Skin epidermis (tissue), 12 donors: ENCODE results near the gene WDR59.
A peak's percentile ranks its signal among the peaks of the same experiment; 100 is the strongest.
"Not testable (repeated sequence)": the region's sequence is repeated elsewhere in the genome, so short reads cannot be mapped to it uniquely, and the experiment has no call there.

Experiments used
- H3K27ac ChIP-seq, 21 experiments: fragments of 200-600 bp; sonication (generic) in 11 of 21; one replicate each; pipeline ENCODE4 v1.5.0; 2020; ENCODE audit warnings: mild to moderate bottlenecking in 3 of 21, inconsistent platforms in 2 of 21, moderate library complexity in 2 of 21
- H3K4me3 ChIP-seq, 7 experiments: fragments of 200-600 bp; sonication (generic) in 2 of 7; one replicate each; pipeline ENCODE4 v1.5.0; 2020; ENCODE audit warnings: inconsistent platforms in 2 of 7, mild to moderate bottlenecking in 2 of 7, moderate library complexity in 1 of 7

The WDR59 gene

DNA sequence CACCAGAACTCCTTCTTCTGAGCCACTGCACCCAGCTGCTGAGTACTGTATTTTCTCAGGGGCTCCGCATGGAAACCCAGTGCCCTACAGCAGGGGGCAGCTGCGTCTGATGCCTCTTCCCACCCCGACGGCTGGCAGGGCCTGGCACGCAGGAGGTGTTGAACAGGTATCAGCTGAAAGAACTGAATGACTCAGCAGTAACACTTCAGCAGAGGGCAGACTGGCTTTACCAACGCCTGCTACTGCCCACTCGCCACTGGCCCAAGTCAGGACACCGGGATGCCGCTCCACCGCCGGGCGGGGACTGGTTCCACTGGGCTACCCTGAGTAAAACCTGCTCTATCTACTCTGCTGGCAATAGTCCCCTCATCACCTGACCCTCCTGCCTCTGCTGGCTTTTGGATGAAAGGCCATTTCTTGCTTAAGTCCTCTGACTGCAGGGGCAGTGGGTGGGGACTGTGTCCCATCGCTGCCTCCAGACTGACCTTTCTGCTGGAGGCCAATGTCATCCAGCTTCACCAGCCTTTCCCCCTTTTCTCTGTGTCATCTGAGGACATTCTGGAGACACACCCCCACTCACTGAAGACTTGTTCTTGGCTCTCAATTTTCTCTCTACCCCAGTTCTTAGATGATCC, 109.9 kb downstream of the WDR59 start:
- no peak overlapping the region for H3K4me3 ChIP-seq

DNA sequence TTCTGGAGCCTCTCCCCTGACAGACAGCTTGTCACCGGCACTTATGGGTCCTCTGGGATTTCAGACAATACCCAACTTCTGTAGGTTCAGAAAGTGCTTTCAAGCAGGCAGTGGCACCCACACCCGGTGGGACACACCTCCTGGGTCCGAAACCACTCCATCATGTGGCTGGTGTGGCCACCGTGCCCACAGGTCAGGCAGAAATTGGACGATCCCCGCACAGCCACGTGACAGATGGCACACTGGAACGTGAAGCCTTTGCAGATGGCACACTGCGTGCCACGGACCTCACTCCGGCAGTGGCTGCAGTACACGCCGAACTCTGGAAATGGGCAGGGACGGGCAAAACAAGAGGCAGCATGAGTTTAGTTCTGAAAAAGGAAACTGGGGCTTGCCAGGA, 110.8 kb downstream of the WDR59 start:
- H3K27ac ChIP-seq: peak overlapping the region in 2 of 21 experiments; percentile 14 to 31
- H3K4me3 ChIP-seq: no peak overlapping the region

More for the DNA sequence above, 109.9 kb downstream of the WDR59 start:
- peak overlapping the region in 3 of 21 experiments; percentile 14 to 31 (median 14) for H3K27ac ChIP-seq

DNA sequence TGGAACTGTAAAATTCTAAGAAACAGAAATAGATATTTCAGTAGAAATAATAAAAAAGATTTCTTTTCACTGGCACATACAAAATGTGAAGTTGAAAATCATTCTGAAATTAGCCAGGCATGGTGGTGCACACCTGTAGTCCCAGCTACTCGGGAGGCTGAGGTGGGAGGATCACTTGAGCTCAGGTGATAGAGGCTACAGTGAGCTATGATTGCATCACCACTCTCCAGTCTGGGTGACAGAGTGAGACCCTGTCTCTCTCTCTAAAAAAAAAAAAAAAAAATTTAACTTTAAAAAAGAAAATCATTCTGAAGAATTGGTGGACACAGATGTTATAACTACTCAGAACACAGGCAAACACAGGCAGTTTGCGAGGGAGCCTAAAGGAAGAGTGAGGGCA, 112.6 kb downstream of the WDR59 start:
- H3K27ac ChIP-seq: no peak overlapping the region

DNA sequence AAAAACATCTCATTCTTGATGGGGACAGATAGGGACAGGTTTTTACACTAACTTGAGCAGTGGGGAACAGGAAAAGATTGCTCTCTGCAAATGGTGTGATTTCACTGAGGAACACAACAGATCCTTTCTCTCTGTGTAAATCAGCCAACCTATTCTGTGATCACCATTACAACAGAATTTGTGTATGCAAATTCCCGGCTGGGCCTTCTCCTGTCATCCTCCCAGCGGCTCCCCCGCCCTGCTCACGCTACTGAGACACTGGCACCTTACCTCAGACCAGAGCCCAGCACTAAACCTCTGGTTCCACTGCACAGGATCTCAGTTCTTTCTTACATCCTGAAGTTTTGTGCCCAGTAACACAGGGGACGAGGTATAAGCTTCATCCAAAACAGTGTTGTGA, 113.3 kb downstream of the WDR59 start:
- H3K4me3 ChIP-seq: no peak overlapping the region
- no peak overlapping the region for H3K27ac ChIP-seq

More for the DNA sequence above, 112.6 kb downstream of the WDR59 start:
- H3K4me3 ChIP-seq: no peak overlapping the region

DNA sequence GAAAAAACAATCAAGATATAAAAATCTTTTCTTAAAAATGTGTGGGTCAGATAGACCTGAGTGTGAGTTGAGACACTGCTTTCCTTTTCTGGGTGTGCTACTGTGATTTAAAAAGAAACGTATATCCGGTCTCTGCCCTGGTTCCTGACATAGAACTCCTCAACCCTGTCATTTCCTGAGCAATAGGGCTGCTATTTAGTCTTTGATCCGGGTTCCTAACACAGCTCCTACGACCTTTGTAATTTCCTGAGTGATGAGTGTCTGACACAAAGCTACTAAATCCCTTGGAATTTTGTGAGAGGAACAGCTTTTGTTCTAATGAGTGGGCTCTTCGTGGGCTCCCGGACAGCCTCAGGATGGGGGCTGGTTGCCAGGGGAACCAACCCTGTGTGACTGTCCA, 116.4 kb downstream of the WDR59 start:
- H3K4me3 ChIP-seq: no peak overlapping the region
- peak overlapping the region in 9 of 21 experiments; percentile 3 to 71 (median 43) for H3K27ac ChIP-seq

DNA sequence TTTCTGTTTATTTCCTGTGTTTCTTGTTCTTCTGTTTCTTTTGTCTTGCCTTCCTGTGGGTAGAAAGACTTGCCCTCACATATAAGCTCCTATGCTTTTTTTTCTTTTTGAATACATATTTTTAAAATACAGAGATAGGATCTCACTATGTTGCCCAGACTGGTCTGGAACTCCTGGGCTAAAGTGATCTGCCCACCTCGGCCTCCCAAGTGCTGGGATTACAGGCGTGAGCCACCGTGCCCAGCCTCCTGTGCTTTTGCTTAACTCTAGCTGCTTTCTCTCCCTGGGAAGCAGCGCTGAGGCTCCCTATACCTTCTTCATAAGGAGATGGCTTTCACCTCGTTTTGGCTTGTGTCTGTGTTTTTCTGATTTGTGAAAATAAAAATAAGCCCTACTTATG, 116.9 kb downstream of the WDR59 start:
- H3K4me3 ChIP-seq: peak overlapping the region in 1 of 7 experiments; percentile 22
- H3K27ac ChIP-seq: peak overlapping the region in 9 of 21 experiments; percentile 3 to 71 (median 46)

DNA sequence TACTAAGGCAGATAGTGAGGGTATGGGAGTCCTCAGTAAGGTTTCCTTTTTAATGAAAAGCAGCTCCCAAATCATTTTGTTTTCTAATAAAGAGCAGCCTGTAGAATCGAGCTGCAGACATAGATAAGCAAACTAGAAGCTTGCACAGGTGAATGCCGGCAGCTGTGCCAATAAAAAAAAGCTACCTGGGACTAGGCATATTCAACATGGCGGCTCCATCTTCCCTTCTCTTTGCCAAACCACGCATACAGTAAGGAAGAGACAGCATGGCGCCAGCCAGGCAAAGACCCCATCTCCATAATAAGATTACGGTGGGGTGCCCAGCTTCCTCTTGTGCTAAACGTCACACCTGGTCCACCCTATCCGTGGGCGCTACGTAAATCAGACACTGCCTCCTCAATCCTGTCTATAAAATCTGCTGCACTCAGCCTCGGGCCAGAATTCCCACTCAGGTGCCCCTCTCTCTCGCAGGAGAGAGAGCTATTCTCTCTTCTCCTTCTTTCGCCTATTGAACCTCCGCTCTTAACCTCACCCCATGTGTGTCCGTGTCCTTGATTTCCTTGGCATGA, 117.6 kb downstream of the WDR59 start:
- Histone ChIP-seq H3K4me3 (peak overlapping the region in 1 of 7 experiments; percentile 22), H3K27ac (peak overlapping the region in 6 of 21 experiments; percentile 3 to 71 (median 48))

DNA sequence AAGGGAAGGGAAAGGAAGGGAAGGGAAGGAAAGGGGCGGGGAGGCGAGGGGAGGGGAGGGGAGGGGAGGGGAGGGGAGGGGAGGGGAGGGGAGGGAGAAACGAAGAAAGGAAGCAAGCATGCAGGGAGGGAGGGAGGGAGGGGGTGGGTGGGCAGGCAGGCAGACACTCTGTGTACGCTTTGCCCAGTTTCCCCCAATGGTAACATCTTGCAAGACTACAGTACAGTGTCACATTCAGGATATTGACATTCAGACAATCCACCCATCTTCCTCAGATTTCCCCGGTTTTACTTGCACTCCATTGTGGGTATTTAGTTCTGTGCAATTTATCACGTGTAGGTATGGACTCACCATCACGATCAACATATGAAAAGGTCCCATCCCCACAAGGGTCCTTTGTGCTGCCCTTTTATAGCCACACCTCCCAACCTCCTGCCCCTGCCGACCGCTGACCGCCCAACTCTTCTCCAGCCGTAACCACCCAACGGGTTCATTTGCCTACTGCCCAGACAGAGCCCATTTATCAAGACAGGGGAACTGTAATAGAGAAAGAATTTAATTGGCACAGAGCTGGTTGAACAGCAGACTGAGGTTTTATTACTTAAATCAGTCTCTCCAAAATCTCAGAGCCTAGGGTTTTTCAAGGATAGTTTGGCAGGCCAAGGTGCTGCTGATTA, 118.9 kb downstream of the WDR59 start:
- no peak overlapping the region for H3K27ac ChIP-seq
- no peak overlapping the region for H3K4me3 ChIP-seq

DNA sequence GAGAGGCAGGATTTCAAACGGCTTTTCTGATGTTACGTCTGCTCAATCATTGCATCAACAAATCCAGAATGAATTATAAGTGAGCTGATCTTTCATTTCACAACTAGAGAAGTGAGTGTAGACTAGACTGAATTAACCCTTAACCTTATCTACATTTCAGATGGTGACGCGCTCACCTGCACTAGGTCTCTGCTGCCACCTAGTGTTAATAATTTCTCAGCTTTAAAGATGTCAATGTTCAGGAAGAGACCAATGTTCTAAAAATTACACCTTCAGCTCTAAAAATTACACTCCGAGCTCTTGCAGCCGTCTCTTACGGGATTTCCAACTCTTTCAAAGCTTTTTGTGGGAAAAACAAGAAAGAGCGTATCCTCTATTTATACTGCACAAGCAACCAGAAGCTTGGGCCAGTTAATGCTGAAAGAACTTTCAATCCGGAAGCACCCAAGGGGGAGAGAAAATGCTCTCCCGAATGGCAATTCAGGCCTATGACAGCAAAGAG, 122.1 kb downstream of the WDR59 start:
- H3K27ac ChIP-seq: peak overlapping the region in 1 of 21 experiments; percentile 35

DNA sequence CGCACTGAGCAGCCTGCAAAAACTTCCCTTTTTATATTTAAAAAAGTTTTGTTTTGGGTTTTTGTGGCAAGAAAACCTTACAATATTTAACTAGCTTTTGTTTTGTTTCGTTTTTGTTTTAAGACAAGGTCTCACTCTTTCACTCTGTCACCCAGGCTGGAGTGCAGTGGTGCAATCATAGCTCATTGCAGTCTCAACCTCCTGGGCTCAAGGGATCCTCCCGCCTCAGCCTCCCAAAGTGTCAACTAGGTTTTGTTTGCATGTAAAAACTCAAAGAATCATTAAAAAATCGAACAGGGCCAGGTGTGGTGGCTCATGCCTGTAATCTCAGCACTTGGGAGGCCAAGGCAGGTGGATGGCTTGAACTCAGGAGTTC, 132.4 kb downstream of the WDR59 start:
- Histone ChIP-seq H3K4me3 (no peak overlapping the region), H3K27ac (no peak overlapping the region)

More for the DNA sequence above, 122.1 kb downstream of the WDR59 start:
- H3K4me3 ChIP-seq: no peak overlapping the region

DNA sequence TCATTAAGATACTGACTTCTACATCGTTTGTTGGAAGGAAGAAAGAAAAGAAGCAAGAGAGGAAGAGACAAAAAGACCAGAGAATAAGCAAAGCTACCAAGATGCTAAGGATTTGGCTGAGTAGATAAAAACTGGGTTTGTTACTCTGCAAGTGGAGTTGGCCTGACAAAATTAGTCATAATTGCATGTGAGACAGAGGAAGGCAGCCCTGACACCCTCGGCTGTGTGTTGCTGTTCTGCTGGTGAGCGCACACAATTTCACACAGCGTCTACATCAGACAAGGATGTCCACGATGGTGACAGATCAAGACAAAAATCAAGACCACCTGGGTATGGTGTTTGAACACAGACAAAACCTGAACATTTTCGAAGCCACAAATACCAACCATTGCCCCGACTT, 134.9 kb downstream of the WDR59 start:
- no peak overlapping the region for H3K4me3 ChIP-seq
- H3K27ac ChIP-seq: no peak overlapping the region

DNA sequence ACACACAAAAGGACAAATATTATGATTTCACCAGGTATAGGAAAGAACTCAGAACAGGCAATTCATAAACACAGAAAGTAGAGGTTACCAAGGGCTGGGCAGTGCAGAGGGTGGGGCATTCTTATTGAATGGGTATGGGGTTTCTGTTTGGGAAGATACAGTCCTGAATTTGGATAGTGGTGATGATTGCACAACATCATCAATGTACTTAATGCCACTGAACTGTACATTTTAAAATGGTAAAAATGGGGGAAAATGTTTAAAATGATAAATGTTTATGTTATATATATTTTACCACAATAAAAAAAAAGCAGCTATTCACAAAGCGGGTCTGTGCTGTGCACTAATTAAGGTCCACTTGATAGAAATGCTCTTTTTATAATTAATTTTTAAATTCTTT, 137.7 kb downstream of the WDR59 start:
- no peak overlapping the region for H3K27ac ChIP-seq
- no peak overlapping the region for H3K4me3 ChIP-seq

DNA sequence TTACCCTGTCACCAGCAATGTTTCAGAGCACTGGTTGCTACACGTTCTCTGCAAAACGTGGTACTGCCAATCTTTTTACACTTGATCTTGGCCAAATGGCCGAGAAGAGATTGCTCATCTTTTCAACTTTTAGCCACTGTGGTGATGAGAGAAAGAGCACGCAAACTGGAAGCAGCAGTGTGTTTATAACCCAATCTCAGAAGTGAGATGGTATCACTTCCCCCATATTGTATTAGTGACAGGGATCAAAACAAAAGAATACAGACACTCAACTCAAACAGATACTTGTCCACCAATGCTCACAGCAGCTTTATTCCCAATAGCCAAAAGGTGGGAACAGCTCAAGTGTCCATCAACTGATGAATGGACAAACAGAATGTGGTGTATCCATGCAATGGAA, 138.2 kb downstream of the WDR59 start:
- H3K4me3 ChIP-seq: no peak overlapping the region
- no peak overlapping the region for H3K27ac ChIP-seq

DNA sequence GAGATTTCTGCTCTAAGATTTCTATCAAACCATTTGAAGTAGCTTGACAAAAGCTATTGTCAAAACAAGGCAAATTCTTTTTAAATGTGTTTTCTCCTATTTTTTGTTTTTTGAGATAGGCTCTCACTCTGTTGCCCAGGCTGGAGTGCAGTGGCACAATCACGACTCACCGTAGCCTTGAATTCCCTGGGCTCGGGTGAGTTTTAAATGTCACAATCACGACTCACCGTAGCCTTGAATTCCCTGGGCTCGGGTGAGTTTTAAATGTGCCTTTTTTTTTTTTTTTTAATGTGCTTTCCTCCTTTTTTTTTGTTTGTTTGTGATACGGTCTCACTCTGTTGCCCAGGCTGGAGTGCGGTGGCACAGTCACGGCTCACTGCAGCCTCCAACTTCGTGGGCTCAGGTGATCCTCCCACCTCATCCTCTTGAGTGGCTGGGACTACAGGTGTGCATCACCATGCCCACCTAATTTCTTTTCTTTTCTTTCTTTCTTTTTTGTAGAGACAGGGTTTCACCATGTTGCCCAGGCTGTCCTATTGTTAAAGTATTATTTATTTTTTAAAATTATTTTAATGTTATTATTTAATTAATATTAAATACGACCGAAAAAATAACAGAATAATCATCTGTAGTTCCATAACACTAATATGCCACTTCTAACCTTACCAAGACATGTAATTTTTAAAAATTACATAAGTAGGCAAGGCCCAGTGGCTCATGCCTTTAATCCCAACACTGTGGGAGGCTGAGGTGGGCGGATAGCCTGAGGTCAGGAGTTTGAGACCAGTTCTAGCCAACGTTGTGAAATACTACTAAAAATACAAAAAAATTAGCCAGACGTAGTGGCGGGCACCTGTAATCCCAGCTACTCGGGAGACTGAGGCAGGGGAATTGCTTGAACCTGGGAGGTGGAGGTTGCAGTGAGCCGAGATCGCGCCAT, 140.6 kb downstream of the WDR59 start:
- H3K4me3 ChIP-seq: no peak overlapping the region
- no peak overlapping the region for H3K27ac ChIP-seq

DNA sequence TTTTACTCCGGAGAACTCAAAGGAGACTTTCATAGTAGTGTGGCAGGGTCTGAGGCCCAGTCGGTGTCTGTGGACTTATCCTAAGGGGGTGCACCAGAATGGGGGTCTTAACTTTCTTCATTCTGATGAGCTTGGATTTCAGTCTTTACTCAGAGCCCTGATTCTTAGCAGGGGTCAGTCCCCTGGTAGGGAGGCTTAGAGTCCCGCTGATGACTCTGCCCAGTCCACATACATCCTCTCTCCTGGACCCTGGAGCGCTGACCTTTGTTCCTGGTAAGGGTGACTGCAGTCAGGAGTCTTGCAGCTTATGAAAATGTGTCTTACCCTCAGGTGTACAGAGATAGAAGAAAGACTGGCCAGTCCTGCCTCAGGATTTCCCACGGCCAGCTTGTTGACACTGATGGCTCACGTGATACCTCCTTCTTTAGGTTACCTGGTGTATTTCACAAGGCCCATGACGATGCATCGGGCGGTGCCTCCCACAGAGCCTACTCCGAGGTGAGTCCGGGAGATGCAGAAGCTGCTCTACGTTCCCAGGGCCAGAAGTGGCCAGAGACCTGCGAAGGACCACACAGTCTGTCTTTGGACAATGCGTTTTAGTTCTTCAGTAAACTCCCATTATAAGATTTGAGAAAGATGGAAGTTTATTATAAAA, 141.4 kb downstream of the WDR59 start:
- not testable (repeated sequence) for H3K27ac ChIP-seq, H3K4me3 ChIP-seq

DNA sequence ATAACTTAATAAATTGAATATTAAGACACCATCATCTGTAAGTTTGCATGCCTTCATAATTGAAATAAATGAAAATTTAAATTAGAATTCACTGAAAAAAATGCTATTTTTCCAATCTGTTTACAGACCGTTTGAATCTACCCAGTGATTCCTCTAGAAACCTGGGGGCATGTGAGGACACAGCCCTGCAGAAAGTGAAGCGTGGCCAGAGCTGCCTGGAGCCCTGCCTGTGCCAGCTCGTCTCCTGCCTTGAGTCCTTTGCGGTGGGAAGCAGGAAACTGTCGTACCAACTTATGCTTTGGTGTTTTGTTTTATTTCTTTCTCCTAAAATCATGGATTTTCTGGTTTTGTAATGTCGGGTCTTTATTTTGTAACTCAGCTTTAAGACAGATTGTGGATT, 142.5 kb downstream of the WDR59 start:
- H3K4me3 ChIP-seq: no peak overlapping the region
- H3K27ac ChIP-seq: no peak overlapping the region

DNA sequence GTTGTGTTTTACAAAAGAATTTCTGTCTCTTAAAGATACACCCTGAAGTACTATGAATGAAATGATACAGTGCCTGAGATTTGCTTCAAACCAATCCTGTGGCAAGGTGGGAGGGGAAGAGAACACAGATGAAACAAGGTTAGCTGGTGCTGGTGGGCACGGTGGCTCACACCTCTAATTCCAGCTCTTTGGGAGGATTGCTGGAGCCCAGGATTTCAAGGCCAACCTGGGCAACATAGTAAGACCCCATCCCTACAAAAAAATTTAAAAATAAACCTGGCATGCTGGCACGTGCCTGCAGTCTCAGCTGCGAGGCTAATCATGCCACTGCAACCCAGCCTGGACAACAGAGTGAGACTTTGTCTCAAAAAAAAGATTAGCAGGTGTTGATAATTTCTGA, 143.0 kb downstream of the WDR59 start:
- Histone ChIP-seq H3K4me3 (no peak overlapping the region), H3K27ac (no peak overlapping the region)

DNA sequence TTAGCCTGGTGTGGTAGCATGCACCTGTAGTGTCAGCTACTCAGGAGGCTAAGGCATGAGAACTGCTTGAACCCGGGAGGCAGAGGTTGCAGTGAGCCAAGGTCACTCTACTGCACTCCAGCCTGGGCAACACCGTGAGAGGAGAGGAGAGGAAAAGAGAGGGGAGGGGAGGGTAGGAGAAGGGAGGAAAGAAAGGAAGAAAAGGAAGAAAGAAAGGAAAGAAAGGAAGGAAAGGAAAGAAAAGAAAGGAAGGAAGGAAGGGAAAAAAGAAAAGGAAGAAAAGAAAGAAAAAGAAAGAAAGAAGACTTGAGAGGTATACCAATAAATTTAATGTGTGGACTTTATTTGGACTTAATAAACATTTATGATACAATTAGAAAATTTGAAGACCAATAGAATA, 143.5 kb downstream of the WDR59 start:
- Histone ChIP-seq H3K4me3 (no peak overlapping the region), H3K27ac (no peak overlapping the region)

DNA sequence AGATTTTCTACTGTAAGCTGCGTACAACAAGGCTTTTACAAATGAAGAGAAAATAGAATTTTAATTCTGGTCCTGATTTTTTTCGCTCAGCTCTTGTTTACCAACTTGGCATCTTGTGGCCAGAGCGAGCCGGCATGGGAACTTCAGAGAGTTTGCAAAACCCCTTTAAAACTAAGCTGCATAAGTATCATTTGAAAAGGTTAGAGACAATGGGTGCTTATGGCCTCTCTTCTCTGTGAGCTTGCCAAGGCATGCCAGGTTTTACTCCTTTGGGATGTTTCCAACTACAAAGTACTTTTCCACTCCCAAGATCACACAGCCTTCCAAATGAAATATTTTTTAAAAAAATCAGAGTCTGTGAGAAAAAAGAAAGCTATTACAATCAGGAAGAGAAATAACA, 147.9 kb downstream of the WDR59 start:
- Histone ChIP-seq H3K4me3 (no peak overlapping the region), H3K27ac (peak overlapping the region in 1 of 21 experiments; percentile 46)
